Stimulated activated CD8-positive, alpha-beta memory T cell treated with anti-CD3 and anti-CD28 coated beads, Interleukin-7, amount 100 ng/mL, for 48 hours (primary cell): ENCODE data around the gene SPATA13.
"Not testable (repeated sequence)": the region's sequence is repeated elsewhere in the genome, so short reads cannot be mapped to it uniquely, and the experiment has no call there.

Experiments
- DNase-seq, 2 donors: peaks; one replicate each; pipeline ENCODE4 v3.0.0-alpha.2; 2020; ENCODE audit warnings: low read depth in 1 of 2; ENCODE audit errors: extremely low read depth in 1 of 2

Gene SPATA13

DNA sequence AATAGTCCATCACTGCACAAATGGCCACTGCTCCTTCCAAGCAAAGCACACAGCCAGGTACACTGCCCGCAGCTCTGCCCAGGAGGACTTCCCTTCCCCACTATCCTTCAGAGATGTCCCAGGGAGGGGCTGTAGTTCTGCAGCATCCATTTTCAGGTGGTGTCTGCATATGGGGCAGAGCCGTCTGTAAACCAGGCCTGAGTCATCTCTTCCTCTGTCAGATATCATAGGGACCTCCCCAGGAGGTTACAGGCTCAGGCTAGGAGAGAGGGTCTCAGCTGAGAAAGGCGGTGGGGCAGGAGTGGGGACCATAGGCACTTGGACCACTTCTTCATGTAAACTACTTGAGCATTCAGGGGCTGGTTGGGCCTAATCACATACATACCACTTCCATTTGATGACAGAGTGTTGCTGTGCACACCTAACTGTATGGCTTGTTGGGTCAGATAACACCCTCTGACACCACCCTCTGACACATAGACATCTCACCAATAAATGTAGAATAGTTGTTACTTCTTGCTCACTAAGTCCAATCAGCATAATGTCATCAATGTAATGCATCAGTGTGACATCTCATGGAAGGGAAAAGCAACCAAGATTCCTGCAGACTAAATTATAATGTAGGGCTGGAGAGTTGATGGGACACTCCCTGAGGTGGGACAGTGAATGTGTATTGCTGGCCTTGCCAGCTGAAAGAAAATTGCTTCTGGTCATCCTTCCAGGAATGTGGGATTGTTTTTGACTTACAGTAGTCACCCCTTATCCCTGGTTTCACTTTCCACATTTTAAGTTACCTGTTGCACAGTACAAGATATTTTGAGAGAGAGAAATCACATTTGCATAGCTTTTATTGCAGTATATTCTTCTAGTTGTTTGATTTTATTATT lies 189.5 kb downstream of the SPATA13 start:
- not testable (repeated sequence) for DNase-seq

DNA sequence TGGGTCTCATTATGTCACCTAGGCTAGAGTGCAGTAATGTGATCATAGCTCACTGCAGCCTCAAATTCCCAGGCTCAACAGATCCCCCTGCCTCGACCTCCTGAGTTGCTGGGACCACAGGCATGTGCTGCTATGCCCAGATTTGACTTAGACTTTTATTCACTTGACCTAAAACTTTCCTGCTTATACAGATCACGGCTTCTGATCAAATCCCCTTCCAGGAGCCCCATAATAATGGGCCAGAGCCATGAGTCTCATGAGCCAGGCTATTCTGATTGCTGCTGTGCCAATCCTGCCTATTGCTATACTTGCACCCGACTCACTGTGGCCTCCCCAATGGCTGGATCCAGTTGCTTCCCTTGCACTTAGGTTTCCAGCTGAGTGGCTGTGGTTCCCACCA lies 190.9 kb downstream of the SPATA13 start:
- no peak for DNase-seq

DNA sequence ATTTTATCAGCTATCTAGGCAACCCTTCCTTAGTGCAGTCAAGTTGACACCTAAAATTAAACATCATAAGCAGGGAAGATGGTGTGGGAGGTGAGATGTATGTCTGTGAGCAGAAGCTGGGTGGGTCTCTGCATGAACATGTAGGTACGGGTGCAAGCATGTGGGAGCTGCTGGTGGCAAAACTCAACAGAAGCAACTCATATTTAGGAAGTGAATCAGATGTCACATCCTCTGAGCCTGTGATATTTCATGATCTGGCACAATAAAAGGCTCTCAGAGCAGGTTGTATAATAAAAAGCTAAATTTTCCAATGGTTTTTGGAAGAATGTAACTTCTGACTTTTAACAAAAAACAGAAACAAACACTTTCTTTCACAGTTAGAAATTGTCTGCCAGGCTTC lies 193.2 kb downstream of the SPATA13 start:
- DNase-seq = no peak

DNA sequence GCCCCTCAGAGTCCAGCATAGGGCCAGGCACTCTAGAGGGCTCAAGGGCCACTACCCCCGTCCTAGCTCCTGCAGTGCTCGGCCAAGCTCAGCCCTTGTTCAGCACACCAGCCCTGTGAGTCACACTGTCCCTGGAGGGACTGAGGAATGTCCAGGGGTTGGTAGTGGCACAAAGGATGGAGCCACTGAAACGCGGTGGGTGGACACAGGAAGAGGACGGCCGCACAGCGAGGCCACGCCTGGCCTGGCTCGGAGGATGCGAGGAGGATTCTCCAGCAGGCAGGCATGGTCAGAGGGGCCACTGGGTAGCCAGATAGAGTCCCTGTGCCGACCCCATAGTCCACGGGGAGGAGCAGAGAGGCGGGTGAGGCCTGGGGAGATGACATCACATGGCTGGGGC lies 194.6 kb downstream of the SPATA13 start:
- DNase-seq = no peak

DNA sequence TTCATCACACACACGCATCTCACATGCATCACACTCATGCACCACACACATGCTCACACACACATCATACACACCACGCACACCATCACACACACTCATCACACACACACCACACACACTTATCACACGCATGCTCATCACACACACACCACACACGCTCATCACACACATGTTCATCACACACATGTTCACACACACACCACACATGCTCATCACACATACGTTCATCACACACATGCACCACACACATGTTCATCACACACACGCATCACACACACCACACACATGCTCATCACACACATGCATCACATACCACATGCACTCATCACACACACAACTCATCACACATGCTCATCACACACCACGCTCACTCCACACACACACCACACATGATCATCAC lies 195.8 kb downstream of the SPATA13 start:
- DNase-seq = no peak
